Kidney capillary endothelial cell (primary cell): Measurements from ENCODE around the gene OPTN.
"Not testable (repeated sequence)": the region's sequence is repeated elsewhere in the genome, so short reads cannot be mapped to it uniquely, and the experiment has no call there.

Experiments
- DNase-seq: peaks from one replicate; pipeline ENCODE4 v3.0.0-alpha.2; 2018; ENCODE audit warnings: low spot score

The OPTN gene

GRCh38 chr10:13090289-13090688, 9.7 kb upstream of the OPTN start:
- DNase-seq = no peak

- no peak for DNase-seq
Measured at GRCh38 chr10:13091801-13092200, 8.2 kb upstream of the OPTN start.

- DNase-seq = no peak
Measured at GRCh38 chr10:13092291-13093102, 7.5 kb upstream of the OPTN start.

GRCh38 chr10:13094082-13094481, 5.9 kb upstream of the OPTN start:
- DNase-seq = not testable (repeated sequence)

GRCh38 chr10:13095094-13095493, 4.9 kb upstream of the OPTN start:
- no peak for DNase-seq

- DNase-seq = no peak
Measured at GRCh38 chr10:13095929-13096328, 4.0 kb upstream of the OPTN start.

- DNase-seq = peak; percentile 26
Measured at GRCh38 chr10:13099144-13099665, 758 bp upstream of the OPTN start.

- DNase-seq = peak; percentile 23
Measured at GRCh38 chr10:13100349-13101294, 659 bp downstream of the OPTN start.

GRCh38 chr10:13102002-13102794, 2.2 kb downstream of the OPTN start:
- no peak for DNase-seq

GRCh38 chr10:13103554-13103953, 3.6 kb downstream of the OPTN start:
- no peak for DNase-seq

GRCh38 chr10:13104697-13105096, 4.7 kb downstream of the OPTN start:
- DNase-seq = no peak

- DNase-seq = no peak
Measured at GRCh38 chr10:13105184-13105583, 5.2 kb downstream of the OPTN start.

GRCh38 chr10:13106387-13107045, 6.6 kb downstream of the OPTN start:
- no peak for DNase-seq

- no peak for DNase-seq
Measured at GRCh38 chr10:13110908-13111307, 10.9 kb downstream of the OPTN start.

- DNase-seq = no peak
Measured at GRCh38 chr10:13113544-13113943, 13.6 kb downstream of the OPTN start.

GRCh38 chr10:13115832-13116803, 16.2 kb downstream of the OPTN start:
- DNase-seq = peak; percentile 4

- DNase-seq = no peak
Measured at GRCh38 chr10:13117841-13118783, 18.1 kb downstream of the OPTN start.

GRCh38 chr10:13118784-13119410, 18.9 kb downstream of the OPTN start:
- DNase-seq = no peak
